ENCODE data around the gene HTT. TPM values are rescaled to one million over a fixed set of nuclear protein-coding genes. Genes with fewer than 3 reads are reported as not detected.

Gene HTT
- total RNA-seq, 4 donors from 2014 or later = 37.6 to 78.7 (median 56.3) TPM

- DNase-seq (ENCODE audit: low spot score) = no peak
- TF ChIP-seq CTCF (IDR thresholded peaks at IDR 0.05) = no peak
- ATAC-seq (ENCODE audit: low FRiP score) = no peak
Measured at GRCh38 chr4:3238721-3239120, 164.2 kb downstream of the HTT start.

- ATAC-seq (ENCODE audit: low FRiP score) (no peak), DNase-seq (ENCODE audit: low spot score) (no peak)
- TF ChIP-seq CTCF (IDR thresholded peaks at IDR 0.05) = no peak
Measured at GRCh38 chr4:3239303-3239702, 164.8 kb downstream of the HTT start.

- TF ChIP-seq CTCF (IDR thresholded peaks at IDR 0.05) = no peak
- DNase-seq (ENCODE audit: low spot score) (no peak), ATAC-seq (ENCODE audit: low FRiP score) (no peak)
Measured at GRCh38 chr4:3239998-3240920, 165.8 kb downstream of the HTT start.

- TF ChIP-seq CTCF (IDR thresholded peaks at IDR 0.05) = no peak
- no peak for ATAC-seq (ENCODE audit: low FRiP score)
- no peak for DNase-seq (ENCODE audit: low spot score)
Measured at GRCh38 chr4:3240936-3241522, 166.5 kb downstream of the HTT start.

GRCh38 chr4:3241898-3242524, 167.5 kb downstream of the HTT start:
- DNase-seq (ENCODE audit: low spot score) (no peak), ATAC-seq (ENCODE audit: low FRiP score) (peak; percentile 74)

GRCh38 chr4:3243136-3243780, 168.8 kb downstream of the HTT start:
- no peak for ATAC-seq (ENCODE audit: low FRiP score)
- TF ChIP-seq CTCF (IDR thresholded peaks at IDR 0.05) = no peak
- DNase-seq (ENCODE audit: low spot score) = no peak

More at GRCh38 chr4:3241898-3242524, 167.5 kb downstream of the HTT start:
- no peak for TF ChIP-seq CTCF (IDR thresholded peaks at IDR 0.05)

All from omental fat pad (tissue), 4 donors.